Measurements from ENCODE around the gene CRTAC1. TPM values are rescaled to one million over a fixed set of nuclear protein-coding genes. Genes with fewer than 3 reads are reported as not detected.

The CRTAC1 gene
- total RNA-seq, 1 donor from 2014 or later, result 0.82 TPM

- Mint-ChIP-seq H3K4me1 (no peaks in the 10 kb centered on the region), H3K9me3 (no peaks in the 10 kb centered on the region), H3K27ac (ENCODE audit: unreplicated experiment) (peak overlapping the region; percentile 14), H3K4me3 (no peak overlapping the region), H3K27me3 (ENCODE audit: low read depth) (peaks cover 80% of the 10 kb centered on the region), H3K36me3 (ENCODE audit: low read depth) (no peaks in the 10 kb centered on the region)
- no peak for DNase-seq (ENCODE audit: low read depth, low spot score)
- TF ChIP-seq CTCF (conservative IDR thresholded peaks at IDR 0.05), result no peak
Measured at GRCh38 chr10:98019784-98020183, 10.6 kb downstream of the CRTAC1 start.

- Mint-ChIP-seq H3K27ac (ENCODE audit: unreplicated experiment) (no peak overlapping the region), H3K4me3 (no peak overlapping the region), H3K4me1 (no peaks in the 10 kb centered on the region), H3K36me3 (ENCODE audit: low read depth) (no peaks in the 10 kb centered on the region), H3K9me3 (no peaks in the 10 kb centered on the region), H3K27me3 (ENCODE audit: low read depth) (peaks cover 81% of the 10 kb centered on the region)
- no peak for DNase-seq (ENCODE audit: low read depth, low spot score)
- TF ChIP-seq CTCF (conservative IDR thresholded peaks at IDR 0.05), result no peak
Measured at GRCh38 chr10:98016772-98017475, 13.5 kb downstream of the CRTAC1 start.

GRCh38 chr10:98013776-98014175 lies 16.6 kb downstream of the CRTAC1 start:
- H3K4me1 Mint-ChIP-seq, result no peaks in the 10 kb centered on the region
- peaks cover 80% of the 10 kb centered on the region for H3K27me3 Mint-ChIP-seq (ENCODE audit: low read depth)
- DNase-seq (ENCODE audit: low read depth, low spot score), result no peak

GRCh38 chr10:98013122-98013521 lies 17.3 kb downstream of the CRTAC1 start:
- no peak overlapping the region for H3K27ac Mint-ChIP-seq (ENCODE audit: unreplicated experiment)
- H3K4me3 Mint-ChIP-seq, result no peak overlapping the region
- no peaks in the 10 kb centered on the region for H3K4me1 Mint-ChIP-seq
- H3K27me3 Mint-ChIP-seq (ENCODE audit: low read depth), result peaks cover 83% of the 10 kb centered on the region
- H3K9me3 Mint-ChIP-seq, result no peaks in the 10 kb centered on the region
- H3K36me3 Mint-ChIP-seq (ENCODE audit: low read depth), result no peaks in the 10 kb centered on the region
- TF ChIP-seq CTCF (conservative IDR thresholded peaks at IDR 0.05), result no peak
- no peak for DNase-seq (ENCODE audit: low read depth, low spot score)

More at GRCh38 chr10:98013776-98014175, 16.6 kb downstream of the CRTAC1 start:
- Mint-ChIP-seq H3K36me3 (ENCODE audit: low read depth) (no peaks in the 10 kb centered on the region), H3K27ac (ENCODE audit: unreplicated experiment) (no peak overlapping the region), H3K9me3 (no peaks in the 10 kb centered on the region), H3K4me3 (no peak overlapping the region)
- no peak for TF ChIP-seq CTCF (conservative IDR thresholded peaks at IDR 0.05)

- Mint-ChIP-seq H3K9me3 (no peaks in the 10 kb centered on the region), H3K27me3 (ENCODE audit: low read depth) (peaks cover 88% of the 10 kb centered on the region), H3K4me1 (no peaks in the 10 kb centered on the region), H3K27ac (ENCODE audit: unreplicated experiment) (no peak overlapping the region), H3K4me3 (no peak overlapping the region), H3K36me3 (ENCODE audit: low read depth) (no peaks in the 10 kb centered on the region)
- no peak for DNase-seq (ENCODE audit: low read depth, low spot score)
- no peak for TF ChIP-seq CTCF (conservative IDR thresholded peaks at IDR 0.05)
Measured at GRCh38 chr10:98012644-98013043, 17.8 kb downstream of the CRTAC1 start.

Data from neural crest cell (in vitro differentiated cells).